ENCODE data around the gene RIPOR3. TPM values are rescaled to one million over a fixed set of nuclear protein-coding genes. Genes with fewer than 3 reads are reported as not detected.

The RIPOR3 gene
- polyA plus RNA-seq, 1 donor (not counting 4 experiments of a cell fraction or from before 2014, with no cell fraction given): 0.10 TPM

- H3K9ac ChIP-seq (ENCODE audit: control insufficient read depth, extremely low read depth, insufficient read depth, low read length): no peak overlapping the region
- no peak overlapping the region for H3K27ac ChIP-seq (ENCODE audit: control insufficient read depth, insufficient read depth, low read length)
- peaks cover 11% of the 10 kb centered on the region for H4K20me1 ChIP-seq (ENCODE audit: control insufficient read depth, extremely low read depth, insufficient read depth, low read length)
- no peaks in the 10 kb centered on the region for H3K9me1 ChIP-seq (ENCODE audit: control insufficient read depth, extremely low read depth, insufficient read depth, low read length)
- H3K36me3 ChIP-seq (ENCODE audit: control insufficient read depth in 2 of 2, extremely low read depth in 1 of 2, insufficient read depth in 2 of 2, low read length in 2 of 2): peaks cover 73 to 76% of the 10 kb centered on the region in 2 experiments
- DNase-seq (ENCODE audit: low read depth, low spot score) (no peak), FAIRE-seq (no peak)
- H3K27me3 ChIP-seq (ENCODE audit: control insufficient read depth, extremely low read depth, insufficient read depth, low read length): no peaks in the 10 kb centered on the region
- no peak overlapping the region for H3K4me3 ChIP-seq (ENCODE audit: control insufficient read depth in 2 of 3, extremely low read depth in 1 of 3, insufficient read depth in 2 of 3, low read depth in 1 of 3, low read length in 3 of 3)
- H3K4me1 ChIP-seq (ENCODE audit: control insufficient read depth, extremely low read depth, insufficient read depth, low read length): no peaks in the 10 kb centered on the region
- H2AFZ ChIP-seq (ENCODE audit: control insufficient read depth, low read length): no peak overlapping the region
- no peak for TF ChIP-seq CTCF (optimal IDR thresholded peaks at IDR 0.05 in 1 of 3, IDR thresholded peaks at IDR 0.05 in 1 of 3, conservative IDR thresholded peaks at IDR 0.05 in 1 of 3; ENCODE audit: extremely low read depth in 1 of 3, insufficient read depth in 2 of 3, low read length in 3 of 3)
- TF ChIP-seq EZH2 (IDR thresholded peaks at IDR 0.05; ENCODE audit: low read length): no peak
- peaks cover 14% of the 10 kb centered on the region for H3K79me2 ChIP-seq (ENCODE audit: control insufficient read depth, insufficient read depth, low read length)
- no peaks in the 10 kb centered on the region for H3K9me3 ChIP-seq (ENCODE audit: control insufficient read depth, low read depth, low read length)
- no peak overlapping the region for H3K4me2 ChIP-seq (ENCODE audit: control insufficient read depth, extremely low read depth, insufficient read depth, low read depth, low read length)
- dilution Hi-C loops (cut with MboI; ENCODE audit: extremely low pct_ligation_motif_present, low sequenced_read_pairs): no loop called here
Measured at GRCh38 chr20:50578778-50579165, 112.6 kb downstream of the RIPOR3 start.

GRCh38 chr20:50578061-50578777, 113.1 kb downstream of the RIPOR3 start:
- Histone ChIP-seq H3K9me1 (ENCODE audit: control insufficient read depth, extremely low read depth, insufficient read depth, low read length) (no peaks in the 10 kb centered on the region), H4K20me1 (ENCODE audit: control insufficient read depth, extremely low read depth, insufficient read depth, low read length) (peaks cover 11% of the 10 kb centered on the region), H3K9me3 (ENCODE audit: control insufficient read depth, low read depth, low read length) (no peaks in the 10 kb centered on the region), H3K4me2 (ENCODE audit: control insufficient read depth, extremely low read depth, insufficient read depth, low read depth, low read length) (no peak overlapping the region), H3K36me3 (ENCODE audit: control insufficient read depth in 2 of 2, extremely low read depth in 1 of 2, insufficient read depth in 2 of 2, low read length in 2 of 2) (peaks cover 70 to 73% of the 10 kb centered on the region in 2 experiments), H3K27me3 (ENCODE audit: control insufficient read depth, extremely low read depth, insufficient read depth, low read length) (no peaks in the 10 kb centered on the region), H2AFZ (ENCODE audit: control insufficient read depth, low read length) (no peak overlapping the region), H3K79me2 (ENCODE audit: control insufficient read depth, insufficient read depth, low read length) (peaks cover 18% of the 10 kb centered on the region), H3K4me1 (ENCODE audit: control insufficient read depth, extremely low read depth, insufficient read depth, low read length) (no peaks in the 10 kb centered on the region), H3K27ac (ENCODE audit: control insufficient read depth, insufficient read depth, low read length) (no peak overlapping the region), H3K4me3 (ENCODE audit: control insufficient read depth in 2 of 3, extremely low read depth in 1 of 3, insufficient read depth in 2 of 3, low read depth in 1 of 3, low read length in 3 of 3) (no peak overlapping the region), H3K9ac (ENCODE audit: control insufficient read depth, extremely low read depth, insufficient read depth, low read length) (no peak overlapping the region)
- DNase-seq (ENCODE audit: low read depth, low spot score) (no peak), FAIRE-seq (no peak)
- dilution Hi-C loops (cut with MboI; ENCODE audit: extremely low pct_ligation_motif_present, low sequenced_read_pairs): no loop called here
- no peak for TF ChIP-seq CTCF (optimal IDR thresholded peaks at IDR 0.05 in 1 of 3, IDR thresholded peaks at IDR 0.05 in 1 of 3, conservative IDR thresholded peaks at IDR 0.05 in 1 of 3; ENCODE audit: extremely low read depth in 1 of 3, insufficient read depth in 2 of 3, low read length in 3 of 3)
- no peak for TF ChIP-seq EZH2 (IDR thresholded peaks at IDR 0.05; ENCODE audit: low read length)
